ENCODE measurements around the gene PSMA7.

DNA sequence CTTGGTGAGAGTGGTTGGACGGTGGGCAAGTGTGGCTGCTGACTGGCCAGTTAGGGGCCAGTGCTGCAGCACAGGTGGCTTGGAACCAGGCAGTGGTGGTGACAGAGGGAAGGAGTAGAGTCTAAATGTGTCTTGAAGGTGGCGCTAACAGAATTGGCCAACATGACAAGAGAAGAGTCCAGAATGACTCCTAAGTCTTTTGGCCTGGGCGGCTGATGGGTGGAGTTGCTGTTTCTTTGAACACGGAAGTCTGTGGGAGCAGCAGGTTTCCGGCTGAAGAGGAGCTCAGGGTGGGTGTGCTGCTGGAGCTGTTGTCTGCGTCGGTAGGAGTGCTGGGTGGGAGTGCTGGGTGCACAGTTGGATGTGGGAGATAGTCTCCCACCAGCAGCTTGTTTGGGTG, 10.8 kb downstream of the PSMA7 start:
- TF ChIP-seq CTCF (optimal IDR thresholded peaks at IDR 0.05 in 1 of 3, IDR thresholded peaks at IDR 0.05 in 1 of 3, conservative IDR thresholded peaks at IDR 0.05 in 1 of 3; ENCODE audit: extremely low read depth in 1 of 3, insufficient read depth in 2 of 3, low read length in 3 of 3), result no peak
- TF ChIP-seq EZH2 (IDR thresholded peaks at IDR 0.05; ENCODE audit: low read length), result no peak

Data from keratinocyte (primary cell).